ENCODE data around the gene SLC25A22.

The SLC25A22 gene

GRCh38 chr11:821512-822371, 23.7 kb upstream of the SLC25A22 start:
- DNase-seq, result no peak

- DNase-seq, result no peak
Measured at GRCh38 chr11:820655-821511, 22.8 kb upstream of the SLC25A22 start.

GRCh38 chr11:819943-820649, 22.0 kb upstream of the SLC25A22 start:
- DNase-seq, result peak; percentile 47

- peak; percentile 67 for DNase-seq
Measured at GRCh38 chr11:819129-819931, 21.2 kb upstream of the SLC25A22 start.

GRCh38 chr11:818396-819128, 20.5 kb upstream of the SLC25A22 start, which contains the start of gene PNPLA2:
Gene PNPLA2 (plus strand): TSS chr11:818914. CDS start chr11:819719, 805 bp downstream.
- no peak for DNase-seq

- no peak for DNase-seq
Measured at GRCh38 chr11:816433-816779, 18.3 kb upstream of the SLC25A22 start.

GRCh38 chr11:815675-816432, 17.8 kb upstream of the SLC25A22 start:
- DNase-seq, result no peak

- no peak for DNase-seq
Measured at GRCh38 chr11:813456-814096, 15.5 kb upstream of the SLC25A22 start.

- no peak for DNase-seq
Measured at GRCh38 chr11:813072-813455, 15.0 kb upstream of the SLC25A22 start.

- DNase-seq, result no peak
Measured at GRCh38 chr11:812390-812789, 14.3 kb upstream of the SLC25A22 start.

GRCh38 chr11:811446-812245, 13.6 kb upstream of the SLC25A22 start:
- DNase-seq, result no peak

GRCh38 chr11:810040-810567, 12.0 kb upstream of the SLC25A22 start:
- DNase-seq, result no peak

- DNase-seq, result peak; percentile 79
Measured at GRCh38 chr11:809287-810039, 11.4 kb upstream of the SLC25A22 start, which contains the start of gene RPLP2. Gene RPLP2 (plus strand): TSS chr11:809967. CDS start chr11:810235, 268 bp downstream.

GRCh38 chr11:808427-809286, 10.6 kb upstream of the SLC25A22 start:
- DNase-seq, result no peak

GRCh38 chr11:804599-804964, 6.5 kb upstream of the SLC25A22 start:
- no peak for DNase-seq

- peak; percentile 51 for DNase-seq
Measured at GRCh38 chr11:803770-804598, 5.9 kb upstream of the SLC25A22 start.

- DNase-seq, result no peak
Measured at GRCh38 chr11:803467-803742, 5.3 kb upstream of the SLC25A22 start.
